Astrocyte (in vitro differentiated cells and primary cell): ENCODE measurements around the gene PBX3. TPM values are rescaled to one million over a fixed set of nuclear protein-coding genes. Genes with fewer than 3 reads are reported as not detected.

Experiments
- DNase-seq: peaks from one replicate; pipeline ENCODE4 v3.0.0-alpha.2; 2010; ENCODE audit warnings: low read depth
- FAIRE-seq: peaks from 2 replicates; lab custom pipeline; 2011; peaks lifted over from hg19 to GRCh38; lab: Jason Lieb, UNC
- H2AFZ ChIP-seq: 2 replicates; pipeline ENCODE4 v1.6.0; 2012; ENCODE audit warnings: low read depth, low read length, inconsistent platforms
- H3K27ac ChIP-seq: 2 replicates; pipeline ENCODE4 v1.5.1; 2011; ENCODE audit warnings: low read depth, low read length, inconsistent platforms
- H3K27me3 ChIP-seq: 2 replicates; pipeline ENCODE4 v1.6.0; 2011; ENCODE audit warnings: low read length, inconsistent platforms; ENCODE audit not compliant: insufficient read depth
- H3K36me3 ChIP-seq: 2 replicates; pipeline ENCODE4 v1.5.1; 2011; ENCODE audit warnings: low read length, inconsistent platforms; ENCODE audit not compliant: insufficient read depth
- H3K4me1 ChIP-seq: 2 replicates; pipeline ENCODE4 v1.5.1; 2011; ENCODE audit warnings: low read length, inconsistent platforms; ENCODE audit not compliant: insufficient read depth
- H3K4me2 ChIP-seq: 2 replicates; pipeline ENCODE4 v1.6.0; 2012; ENCODE audit warnings: low read length, inconsistent platforms
- H3K4me3 ChIP-seq: 2 replicates; pipeline ENCODE4 v1.5.1; 2011; ENCODE audit warnings: low read depth, mild to moderate bottlenecking, low read length, inconsistent platforms; ENCODE audit not compliant: insufficient read depth
- H3K79me2 ChIP-seq: 2 replicates; pipeline ENCODE4 v1.6.0; 2012; ENCODE audit warnings: mild to moderate bottlenecking, low read length, inconsistent platforms; ENCODE audit not compliant: insufficient read depth
- H3K9ac ChIP-seq: 2 replicates; pipeline ENCODE4 v1.6.0; 2012; ENCODE audit warnings: mild to moderate bottlenecking, low read length, inconsistent platforms
- H3K9me3 ChIP-seq: 2 replicates; pipeline ENCODE4 v1.5.1; 2012; ENCODE audit warnings: low read depth, mild to moderate bottlenecking, low read length, inconsistent platforms; ENCODE audit not compliant: insufficient read depth
- H4K20me1 ChIP-seq: 2 replicates; pipeline ENCODE4 v1.6.0; 2012; ENCODE audit warnings: low read length, inconsistent platforms; ENCODE audit not compliant: insufficient read depth
- H3K27ac Mint-ChIP-seq: one replicate; pipeline ENCODE4 v1.8.0; 2021; ENCODE audit warnings: mild to moderate bottlenecking, mixed read lengths; ENCODE audit not compliant: unreplicated experiment
- H3K27me3 Mint-ChIP-seq: one replicate; pipeline ENCODE4 v1.8.0; 2021; ENCODE audit warnings: low read depth, mixed read lengths; ENCODE audit not compliant: unreplicated experiment
- H3K36me3 Mint-ChIP-seq: one replicate; pipeline ENCODE4 v1.8.0; 2021; ENCODE audit warnings: low read depth, mixed read lengths; ENCODE audit not compliant: unreplicated experiment
- H3K4me1 Mint-ChIP-seq: one replicate; pipeline ENCODE4 v1.8.0; 2021; ENCODE audit warnings: low read depth, mixed read lengths; ENCODE audit not compliant: unreplicated experiment
- H3K4me3 Mint-ChIP-seq: one replicate; pipeline ENCODE4 v1.8.0; 2021; ENCODE audit warnings: mild to moderate bottlenecking, moderate library complexity, mixed read lengths; ENCODE audit not compliant: unreplicated experiment
- H3K9me3 Mint-ChIP-seq: one replicate; pipeline ENCODE4 v1.8.0; 2021; ENCODE audit warnings: mild to moderate bottlenecking, mixed read lengths; ENCODE audit not compliant: unreplicated experiment
- EZH2 ChIP-seq: IDR thresholded peaks from 2 replicates; pipeline ENCODE4 v1.6.1; 2012; ENCODE audit warnings: mild to moderate bottlenecking, low read length, inconsistent platforms; ENCODE audit not compliant: insufficient read depth
- total RNA-seq: library from RNA; stranded (reverse); gene quantifications from 2 replicates; pipeline ENCODE4 v1.2.1, GENCODE V29; 2021
- TF ChIP-seq, protein P1 (sequence below): IDR thresholded peaks from 2 replicates; pipeline ENCODE4 v1.5.1; 2011; ENCODE audit warnings: low read depth, mild to moderate bottlenecking, inconsistent platforms, low read length, moderate library complexity; ENCODE audit not compliant: insufficient read depth

PBX3 gene
- total RNA-seq, 1 donor from 2014 or later, result 51.2 TPM

DNA sequence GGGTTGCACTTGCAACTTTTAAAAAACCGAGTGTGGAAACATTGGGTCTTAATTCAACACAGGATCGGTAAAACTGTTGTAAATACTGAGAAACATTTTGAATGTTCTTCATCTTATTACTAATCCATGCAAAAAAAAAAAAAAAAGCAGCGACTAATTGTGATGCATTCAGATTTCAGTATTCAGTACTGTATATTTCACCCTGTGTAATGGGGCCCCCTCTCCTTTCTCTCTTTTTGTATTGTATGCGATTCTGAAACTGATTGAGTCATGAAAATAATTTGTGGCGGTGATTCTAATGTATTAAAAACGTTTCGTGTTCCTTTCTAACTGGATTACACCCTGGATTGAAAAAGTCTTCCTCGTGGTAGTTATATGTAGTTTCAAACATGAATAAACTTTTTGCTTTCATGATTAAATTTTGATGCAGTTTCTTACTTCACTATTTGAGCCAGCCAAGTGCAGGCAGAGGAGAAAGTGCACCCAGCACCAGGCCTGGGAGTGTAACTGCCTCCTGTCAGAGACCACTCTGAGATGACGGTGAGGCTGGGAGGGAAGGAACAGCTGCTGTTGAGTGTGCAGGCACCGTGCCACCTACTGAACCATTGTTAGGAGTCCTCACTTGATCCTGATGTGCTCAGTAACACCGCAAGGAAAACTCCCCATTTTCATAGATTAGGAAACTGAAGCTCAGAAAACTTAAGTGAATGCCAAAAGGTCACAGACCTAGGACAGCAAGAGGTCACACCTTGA, 220.0 kb downstream of the PBX3 start:
- FAIRE-seq (no peak), DNase-seq (no peak)
- no peaks in the 10 kb centered on the region for H4K20me1 ChIP-seq
- Mint-ChIP-seq H3K36me3 (peaks cover 6% of the 10 kb centered on the region), H3K4me3 (no peak overlapping the region), H3K9me3 (no peaks in the 10 kb centered on the region), H3K27ac (no peak overlapping the region), H3K4me1 (no peaks in the 10 kb centered on the region), H3K27me3 (no peaks in the 10 kb centered on the region)
- H3K4me2 ChIP-seq, result no peak overlapping the region
- H3K4me1 ChIP-seq, result no peaks in the 10 kb centered on the region
- TF ChIP-seq, protein P1, sequence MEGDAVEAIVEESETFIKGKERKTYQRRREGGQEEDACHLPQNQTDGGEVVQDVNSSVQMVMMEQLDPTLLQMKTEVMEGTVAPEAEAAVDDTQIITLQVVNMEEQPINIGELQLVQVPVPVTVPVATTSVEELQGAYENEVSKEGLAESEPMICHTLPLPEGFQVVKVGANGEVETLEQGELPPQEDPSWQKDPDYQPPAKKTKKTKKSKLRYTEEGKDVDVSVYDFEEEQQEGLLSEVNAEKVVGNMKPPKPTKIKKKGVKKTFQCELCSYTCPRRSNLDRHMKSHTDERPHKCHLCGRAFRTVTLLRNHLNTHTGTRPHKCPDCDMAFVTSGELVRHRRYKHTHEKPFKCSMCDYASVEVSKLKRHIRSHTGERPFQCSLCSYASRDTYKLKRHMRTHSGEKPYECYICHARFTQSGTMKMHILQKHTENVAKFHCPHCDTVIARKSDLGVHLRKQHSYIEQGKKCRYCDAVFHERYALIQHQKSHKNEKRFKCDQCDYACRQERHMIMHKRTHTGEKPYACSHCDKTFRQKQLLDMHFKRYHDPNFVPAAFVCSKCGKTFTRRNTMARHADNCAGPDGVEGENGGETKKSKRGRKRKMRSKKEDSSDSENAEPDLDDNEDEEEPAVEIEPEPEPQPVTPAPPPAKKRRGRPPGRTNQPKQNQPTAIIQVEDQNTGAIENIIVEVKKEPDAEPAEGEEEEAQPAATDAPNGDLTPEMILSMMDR, result no peak
- no peak for TF ChIP-seq EZH2
- no peaks in the 10 kb centered on the region for H3K9me3 ChIP-seq
- peaks cover 12% of the 10 kb centered on the region for H3K36me3 ChIP-seq
- H3K4me3 ChIP-seq, result no peak overlapping the region
- no peaks in the 10 kb centered on the region for H3K79me2 ChIP-seq
- H3K9ac ChIP-seq, result no peak overlapping the region
- no peak overlapping the region for H2AFZ ChIP-seq
- no peaks in the 10 kb centered on the region for H3K27me3 ChIP-seq
- no peak overlapping the region for H3K27ac ChIP-seq

DNA sequence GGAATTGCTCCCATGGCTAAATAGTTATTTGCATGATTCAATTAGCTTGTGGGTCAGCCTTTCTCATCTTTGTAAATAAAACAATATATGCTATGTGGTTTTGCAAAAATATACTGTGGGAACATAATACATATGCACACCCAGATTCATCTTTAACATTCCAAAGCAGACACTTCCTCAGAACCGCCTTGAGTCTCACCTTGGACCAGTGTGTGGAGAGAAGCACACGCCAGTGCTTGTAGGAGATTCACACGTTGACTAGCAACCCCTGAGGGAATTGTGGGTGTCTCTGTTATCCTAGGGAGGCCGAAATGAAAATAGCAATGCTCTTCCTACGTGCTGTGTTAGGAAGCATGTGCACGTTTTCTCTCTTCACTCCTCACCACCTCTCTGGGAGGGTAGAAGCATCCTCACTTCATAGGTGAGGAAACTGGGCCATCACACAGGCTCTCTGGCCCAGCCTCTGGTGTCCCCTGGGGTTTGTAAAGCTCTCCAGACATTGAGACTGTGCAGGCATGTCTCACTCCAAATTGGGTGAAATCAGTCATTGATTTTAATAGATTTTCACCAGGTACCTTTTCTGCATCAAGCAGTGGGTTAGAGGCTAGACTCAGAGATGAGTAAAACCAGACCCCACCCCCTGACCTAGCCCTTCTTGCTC, 221.7 kb downstream of the PBX3 start:
- no peak for DNase-seq
- no peak overlapping the region for H3K27ac Mint-ChIP-seq
- no peak overlapping the region for H2AFZ ChIP-seq
- TF ChIP-seq, protein P1, result no peak
- no peak for TF ChIP-seq EZH2
- peaks cover 1% of the 10 kb centered on the region for H3K27me3 Mint-ChIP-seq
- no peaks in the 10 kb centered on the region for H3K9me3 ChIP-seq
- no peak overlapping the region for H3K4me2 ChIP-seq
- no peak overlapping the region for H3K27ac ChIP-seq
- no peaks in the 10 kb centered on the region for H3K9me3 Mint-ChIP-seq
- H3K79me2 ChIP-seq, result no peaks in the 10 kb centered on the region
- peaks cover 4% of the 10 kb centered on the region for H3K36me3 Mint-ChIP-seq
- no peak overlapping the region for H3K4me3 ChIP-seq
- FAIRE-seq, result no peak
- H3K4me1 ChIP-seq, result no peaks in the 10 kb centered on the region
- H3K9ac ChIP-seq, result no peak overlapping the region
- no peaks in the 10 kb centered on the region for H3K27me3 ChIP-seq
- no peak overlapping the region for H3K4me3 Mint-ChIP-seq
- no peaks in the 10 kb centered on the region for H3K4me1 Mint-ChIP-seq
- peaks cover 7% of the 10 kb centered on the region for H3K36me3 ChIP-seq
- no peaks in the 10 kb centered on the region for H4K20me1 ChIP-seq

DNA sequence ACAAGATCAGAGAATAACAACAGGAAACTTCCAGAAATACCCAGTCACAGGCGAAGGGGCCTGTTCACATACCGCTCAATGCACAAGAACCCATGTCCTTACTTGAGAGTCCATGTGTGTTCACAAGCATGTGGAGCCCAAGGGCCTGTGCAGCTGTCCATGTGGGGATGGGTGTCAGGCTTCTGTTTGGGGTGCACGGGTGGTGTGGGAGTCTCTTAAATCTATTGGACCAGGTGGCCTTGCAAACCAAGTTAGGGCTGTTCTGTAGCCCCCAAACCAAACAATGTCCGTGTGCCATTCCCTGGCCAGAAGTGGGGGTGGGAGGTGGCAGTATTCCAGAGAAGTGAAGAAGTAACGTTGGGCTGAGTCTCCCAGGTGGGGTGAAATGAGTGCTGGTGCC, 222.3 kb downstream of the PBX3 start:
- TF ChIP-seq, protein P1, result no peak
- no peak for TF ChIP-seq EZH2
- FAIRE-seq, result no peak

More for the DNA sequence above, 222.3 kb downstream of the PBX3 start:
- H3K9me3 Mint-ChIP-seq, result no peaks in the 10 kb centered on the region
- H3K4me2 ChIP-seq, result no peak overlapping the region
- H3K36me3 ChIP-seq, result peaks cover 6% of the 10 kb centered on the region
- H3K9ac ChIP-seq, result no peak overlapping the region
- H2AFZ ChIP-seq, result no peak overlapping the region
- H3K9me3 ChIP-seq, result no peaks in the 10 kb centered on the region
- H3K4me3 Mint-ChIP-seq, result no peak overlapping the region
- H3K36me3 Mint-ChIP-seq, result peaks cover 4% of the 10 kb centered on the region
- no peaks in the 10 kb centered on the region for H3K4me1 ChIP-seq
- DNase-seq, result no peak
- H3K27ac ChIP-seq, result no peak overlapping the region
- no peaks in the 10 kb centered on the region for H4K20me1 ChIP-seq
- H3K27me3 ChIP-seq, result no peaks in the 10 kb centered on the region
- no peak overlapping the region for H3K27ac Mint-ChIP-seq
- H3K27me3 Mint-ChIP-seq, result peaks cover 1% of the 10 kb centered on the region
- H3K4me1 Mint-ChIP-seq, result no peaks in the 10 kb centered on the region
- no peak overlapping the region for H3K4me3 ChIP-seq
- H3K79me2 ChIP-seq, result no peaks in the 10 kb centered on the region
